Gastrocnemius medialis (tissue), 4 donors: ENCODE measurements around the gene APOBEC3B. TPM values are rescaled to one million over a fixed set of nuclear protein-coding genes. Genes with fewer than 3 reads are reported as not detected.
"Not testable (repeated sequence)": the region's sequence is repeated elsewhere in the genome, so short reads cannot be mapped to it uniquely, and the experiment has no call there.

Experiments used
- ATAC-seq, 2 donors: fragments of 150-250 bp; one replicate each; pipeline ENCODE4 v1.9.1; 2016
- DNase-seq, 2 donors: peaks; one replicate each; pipeline ENCODE4 v3.0.0-alpha.2; 2019
- H3K27ac ChIP-seq, 4 donors: fragments of 200-600 bp; sonication (generic); 1 replicate in 1 of 4; 2 replicates in 3 of 4; pipeline ENCODE4 v1.5.1; 2016 to 2018; ENCODE audit warnings: mild to moderate bottlenecking in 2 of 4, moderate library complexity in 1 of 4
- H3K27me3 ChIP-seq, 3 donors: fragments of 200-600 bp; sonication (generic) in 2 of 3; 1 replicate in 1 of 3; 2 replicates in 2 of 3; pipeline versions ENCODE4 v1.5.1 to v1.6.0; 2016 to 2019; ENCODE audit warnings: mild to moderate bottlenecking in 1 of 3, moderate library complexity in 1 of 3
- H3K36me3 ChIP-seq, 2 donors: fragments of 200-600 bp; sonication (generic) in 1 of 2; one replicate each; pipeline ENCODE4 v1.5.1; 2017 to 2018
- H3K4me1 ChIP-seq, 2 donors: fragments of 200-600 bp; sonication (generic) in 1 of 2; one replicate each; pipeline ENCODE4 v1.5.1; 2016 to 2017; ENCODE audit warnings: mild to moderate bottlenecking in 2 of 2
- H3K4me3 ChIP-seq, 4 donors: fragments of 200-600 bp; sonication (generic) in 3 of 4; 1 replicate in 1 of 4; 2 replicates in 3 of 4; pipeline ENCODE4 v1.5.1; 2016 to 2019; ENCODE audit warnings: mild to moderate bottlenecking in 2 of 4
- H3K9me3 ChIP-seq, 3 donors: fragments of 200-600 bp; sonication (generic) in 2 of 3; 1 replicate in 1 of 3; 2 replicates in 2 of 3; pipeline ENCODE4 v1.5.1; 2016 to 2019
- POLR2A ChIP-seq, 2 donors: fragments of 450-650 bp; IDR thresholded peaks; one replicate each; pipeline ENCODE4 v1.6.1; 2017; ENCODE audit warnings: antibody characterized with exemption in 2 of 2, mild to moderate bottlenecking in 2 of 2, moderate library complexity in 2 of 2
- in situ Hi-C, 4 donors: fragments of 200-750 bp; cut with MboI; loops; one replicate each; pipeline versions ENCODE4 v1.15.0 to v1.8.0; 2017; ENCODE audit warnings: low sequenced_read_pairs in 4 of 4
- intact Hi-C: fragments of 100-400 bp; cut with DNase I; formaldehyde crosslinking; loops from one replicate; pipeline ENCODE4 v1.15.1; 2023; ENCODE audit warnings: low total_unique reads
- total RNA-seq, 4 donors: library from RNA; depleted of rRNA; stranded (reverse); fragments of >200 nt; gene quantifications; one replicate each; pipeline versions ENCODE4 v1.1.0 to v1.2.3, GENCODE V29; 2016
- TF ChIP-seq, protein P1 (sequence below), 5 experiments: fragments of 450-650 bp in 3 of 5; fragments of 200-600 bp in 2 of 5; sonication (generic) in 2 of 5; IDR thresholded peaks in 4 of 5; conservative IDR thresholded peaks in 1 of 5; 1 replicate in 4 of 5; 2 replicates in 1 of 5; pipeline ENCODE4 v1.5.1; 2016 to 2019; ENCODE audit warnings: antibody characterized with exemption in 5 of 5, mild to moderate bottlenecking in 3 of 5, moderate library complexity in 3 of 5

Gene APOBEC3B
- total RNA-seq, 4 donors from 2014 or later: 0.62 TPM; not detected in 3

DNA sequence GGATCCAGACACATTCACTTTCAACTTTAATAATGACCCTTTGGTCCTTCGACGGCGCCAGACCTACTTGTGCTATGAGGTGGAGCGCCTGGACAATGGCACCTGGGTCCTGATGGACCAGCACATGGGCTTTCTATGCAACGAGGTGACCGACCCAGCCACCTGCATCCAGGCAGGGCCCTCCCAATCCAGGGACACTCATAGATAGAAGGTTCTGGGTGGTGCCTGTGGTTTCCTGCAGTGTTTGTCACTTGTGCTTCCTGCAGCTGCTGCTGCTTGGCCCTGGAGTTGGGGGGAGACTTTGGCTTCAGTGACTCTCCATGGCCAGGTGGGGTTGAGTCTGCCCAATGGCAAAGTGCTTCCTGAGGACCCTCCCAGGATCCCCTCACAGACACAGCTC is 7.3 kb downstream of the APOBEC3B start:
- Histone ChIP-seq H3K4me1 (no peaks in the 10 kb centered on the region), H3K4me3 (no peak overlapping the region), H3K27ac (no peak overlapping the region), H3K27me3 (peaks cover 0 to 5% (median 0%) of the 10 kb centered on the region in 3 donors), H3K36me3 (no peaks in the 10 kb centered on the region), H3K9me3 (no peaks in the 10 kb centered on the region)
- intact Hi-C loops (no loop called here), in situ Hi-C loops (no loop called here)
- TF ChIP-seq, protein P1, sequence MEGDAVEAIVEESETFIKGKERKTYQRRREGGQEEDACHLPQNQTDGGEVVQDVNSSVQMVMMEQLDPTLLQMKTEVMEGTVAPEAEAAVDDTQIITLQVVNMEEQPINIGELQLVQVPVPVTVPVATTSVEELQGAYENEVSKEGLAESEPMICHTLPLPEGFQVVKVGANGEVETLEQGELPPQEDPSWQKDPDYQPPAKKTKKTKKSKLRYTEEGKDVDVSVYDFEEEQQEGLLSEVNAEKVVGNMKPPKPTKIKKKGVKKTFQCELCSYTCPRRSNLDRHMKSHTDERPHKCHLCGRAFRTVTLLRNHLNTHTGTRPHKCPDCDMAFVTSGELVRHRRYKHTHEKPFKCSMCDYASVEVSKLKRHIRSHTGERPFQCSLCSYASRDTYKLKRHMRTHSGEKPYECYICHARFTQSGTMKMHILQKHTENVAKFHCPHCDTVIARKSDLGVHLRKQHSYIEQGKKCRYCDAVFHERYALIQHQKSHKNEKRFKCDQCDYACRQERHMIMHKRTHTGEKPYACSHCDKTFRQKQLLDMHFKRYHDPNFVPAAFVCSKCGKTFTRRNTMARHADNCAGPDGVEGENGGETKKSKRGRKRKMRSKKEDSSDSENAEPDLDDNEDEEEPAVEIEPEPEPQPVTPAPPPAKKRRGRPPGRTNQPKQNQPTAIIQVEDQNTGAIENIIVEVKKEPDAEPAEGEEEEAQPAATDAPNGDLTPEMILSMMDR (IDR thresholded peaks at IDR 0.05 in 4 of 5, conservative IDR thresholded peaks at IDR 0.05 in 1 of 5): no peak
- TF ChIP-seq POLR2A (IDR thresholded peaks at IDR 0.05): no peak
- ATAC-seq (no peak), DNase-seq (no peak)

DNA sequence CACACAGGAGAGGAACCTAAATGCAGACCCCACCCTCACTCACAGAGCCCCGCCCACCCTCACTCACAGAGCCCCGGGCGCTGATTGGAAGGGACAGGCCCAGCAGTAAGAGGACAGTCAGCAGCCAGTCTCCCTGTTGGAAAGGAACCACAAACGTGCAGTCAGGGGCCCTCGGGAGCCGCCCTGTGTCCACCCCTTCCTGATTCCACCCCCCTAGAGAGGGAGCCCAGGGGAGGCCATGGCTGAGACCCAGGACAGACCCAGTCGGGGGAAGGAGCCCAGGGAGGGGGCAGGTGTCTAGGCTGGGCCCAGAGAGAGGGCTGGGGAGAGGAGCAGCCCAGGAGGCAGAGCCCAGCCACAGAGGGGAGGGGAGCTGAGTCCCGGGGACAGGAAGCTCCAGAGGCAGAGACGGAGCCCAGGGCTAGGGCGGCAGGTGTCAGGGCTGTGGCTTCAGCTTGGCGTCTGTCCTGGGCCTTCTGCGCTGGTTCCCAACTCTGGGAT is 10.8 kb downstream of the APOBEC3B start:
- in situ Hi-C loops, intact Hi-C loops, H3K9me3 ChIP-seq, H3K4me1 ChIP-seq, ATAC-seq, H3K36me3 ChIP-seq, H3K27ac ChIP-seq, DNase-seq, H3K4me3 ChIP-seq: not testable (repeated sequence)
- peaks cover 8 to 30% (median 9%) of the 10 kb centered on the region in 3 donors for H3K27me3 ChIP-seq

DNA sequence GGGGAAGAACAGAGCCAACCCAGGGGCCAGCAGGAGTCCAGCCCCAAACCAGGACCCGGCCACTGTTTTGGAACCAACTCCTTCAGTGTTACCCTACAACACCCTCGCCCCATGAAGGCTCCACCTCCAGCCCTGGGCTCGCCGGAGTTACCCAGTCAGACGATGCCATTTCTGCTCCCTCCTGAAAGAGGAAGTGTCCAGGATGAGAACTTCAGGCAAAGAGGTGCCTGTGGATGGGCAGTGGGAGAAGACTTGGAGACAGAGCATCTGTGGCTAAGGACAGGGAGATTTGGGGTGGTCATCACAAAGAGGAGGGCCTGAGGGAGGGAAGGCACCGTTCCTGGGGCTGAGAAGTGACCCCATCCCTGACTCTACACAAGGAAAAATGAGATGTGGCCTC is 14.0 kb downstream of the APOBEC3B start:
- TF ChIP-seq, protein P1 (IDR thresholded peaks at IDR 0.05 in 4 of 5, conservative IDR thresholded peaks at IDR 0.05 in 1 of 5): no peak
- TF ChIP-seq POLR2A (IDR thresholded peaks at IDR 0.05): no peak
- no peaks in the 10 kb centered on the region for H3K36me3 ChIP-seq
- no peak overlapping the region for H3K27ac ChIP-seq
- DNase-seq (no peak), ATAC-seq (no peak)
- no peak overlapping the region for H3K4me3 ChIP-seq
- peaks cover 9 to 30% (median 13%) of the 10 kb centered on the region in 3 donors for H3K27me3 ChIP-seq
- no peaks in the 10 kb centered on the region for H3K9me3 ChIP-seq
- intact Hi-C loops: no loop called here
- no peaks in the 10 kb centered on the region for H3K4me1 ChIP-seq
- in situ Hi-C loops: loop anchor here in 1 of 4 donors (5.0 kb wide), 1 partner anchor 39 kb away; the partner anchor contains the start of gene APOBEC3A

DNA sequence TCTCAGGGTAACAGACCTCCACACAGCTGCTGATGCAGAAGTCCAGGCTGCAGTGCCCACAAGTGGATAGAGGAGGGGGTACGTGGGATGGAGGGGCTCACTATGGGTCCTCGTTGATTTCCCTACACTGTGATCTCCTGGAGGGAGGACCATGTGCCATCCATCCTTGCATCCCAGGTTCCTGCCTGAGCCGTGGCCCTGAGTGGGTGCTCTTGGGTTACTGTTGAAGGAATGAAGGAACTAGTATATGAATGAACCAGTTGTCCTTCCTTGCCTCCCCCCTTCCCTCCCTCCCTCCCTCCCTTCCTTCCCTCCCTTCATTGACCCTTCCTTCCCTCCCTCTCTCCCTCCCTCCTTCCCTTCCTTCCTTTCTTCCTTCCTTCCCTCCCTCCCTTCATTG is 15.4 kb downstream of the APOBEC3B start:
- H3K4me1 ChIP-seq: no peaks in the 10 kb centered on the region
- in situ Hi-C loops: loop anchor here in 1 of 4 donors (5.0 kb wide), 1 partner anchor 40 kb away; the partner anchor contains the start of gene APOBEC3A
- intact Hi-C loops: no loop called here

DNA sequence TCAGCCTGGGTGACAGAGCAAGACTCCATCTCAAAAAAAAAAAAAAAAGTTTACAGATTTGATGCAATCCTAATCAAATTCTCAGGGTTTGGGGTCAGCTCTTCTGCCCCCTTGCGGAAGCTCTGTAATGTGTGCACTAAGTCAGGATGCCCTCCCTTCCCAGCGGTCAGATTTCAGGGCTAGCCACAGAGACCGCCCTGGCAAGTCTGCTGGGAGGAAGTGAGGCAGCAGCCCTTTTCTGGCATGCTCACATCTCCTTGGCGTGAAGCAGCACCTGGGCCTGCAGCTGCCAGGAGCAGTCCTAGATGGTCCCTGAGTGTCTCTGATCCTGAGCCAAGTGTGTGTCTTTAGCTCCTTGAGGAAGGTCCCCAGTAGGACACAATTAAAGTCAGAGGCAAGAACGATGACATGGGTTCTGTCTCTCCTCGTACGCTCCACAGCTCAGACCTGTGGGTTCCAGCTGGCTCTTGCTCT is 21.1 kb downstream of the APOBEC3B start:
- peaks cover 0 to 5% (median 0%) of the 10 kb centered on the region in 3 donors for H3K27me3 ChIP-seq
- no peak overlapping the region for H3K4me3 ChIP-seq
- in situ Hi-C loops (loop anchor here in 3 of 4 donors (5.0 to 10.0 kb wide), 2 partner anchors 136 to 138 kb away; no protein-coding TSS in a partner anchor), intact Hi-C loops (loop anchor here (1.0 to 5.0 kb wide), 2 partner anchors 76 to 133 kb away; no protein-coding TSS in a partner anchor)
- peak; percentile 27 to 43 for DNase-seq
- H3K27ac ChIP-seq: no peak overlapping the region
- no peaks in the 10 kb centered on the region for H3K36me3 ChIP-seq
- no peak for TF ChIP-seq POLR2A (IDR thresholded peaks at IDR 0.05)
- TF ChIP-seq, protein P1 (IDR thresholded peaks at IDR 0.05 in 4 of 5, conservative IDR thresholded peaks at IDR 0.05 in 1 of 5): peak; percentile 49 to 75 (median 65)
- H3K9me3 ChIP-seq: no peaks in the 10 kb centered on the region
- ATAC-seq: peak; percentile 68 to 77
- no peaks in the 10 kb centered on the region for H3K4me1 ChIP-seq

More for the DNA sequence above, 15.4 kb downstream of the APOBEC3B start:
- no peaks in the 10 kb centered on the region for H3K9me3 ChIP-seq
- ATAC-seq: no peak
- no peak for DNase-seq
- TF ChIP-seq POLR2A (IDR thresholded peaks at IDR 0.05): no peak
- TF ChIP-seq, protein P1 (IDR thresholded peaks at IDR 0.05 in 4 of 5, conservative IDR thresholded peaks at IDR 0.05 in 1 of 5): no peak
- H3K27me3 ChIP-seq: peaks cover 9 to 30% (median 13%) of the 10 kb centered on the region in 3 donors
- H3K4me3 ChIP-seq: no peak overlapping the region
- H3K27ac ChIP-seq: no peak overlapping the region
- H3K36me3 ChIP-seq: no peaks in the 10 kb centered on the region
